ENCODE data around the gene BBLN.
"Not testable (repeated sequence)": the region's sequence is repeated elsewhere in the genome, so short reads cannot be mapped to it uniquely, and the experiment has no call there.

Gene BBLN
- 24.1 to 39.4 (median 32.4) reads per million in 3 experiments for total RNA-seq

- DNase-seq, result peak; percentile 86
Observed at GRCh38 chr9:128159784-128160602, at the start of gene BBLN. BBLN (plus strand) TSS chr9:128160265; CDS start chr9:128160408, 143 bp downstream.

GRCh38 chr9:128111726-128112125, 48.3 kb upstream of the BBLN start:
- not testable (repeated sequence) for DNase-seq

- no peak for DNase-seq
Observed at GRCh38 chr9:128113526-128114325, 46.3 kb upstream of the BBLN start.

- DNase-seq, result no peak
Observed at GRCh38 chr9:128114326-128115186, 45.5 kb upstream of the BBLN start.

GRCh38 chr9:128115187-128116103, 44.6 kb upstream of the BBLN start:
- DNase-seq, result no peak

- no peak for DNase-seq
Observed at GRCh38 chr9:128116104-128117083, 43.7 kb upstream of the BBLN start.

- peak; percentile 86 for DNase-seq
Observed at GRCh38 chr9:128117613-128118471, 42.2 kb upstream of the BBLN start.

GRCh38 chr9:128118472-128118857, 41.6 kb upstream of the BBLN start:
- no peak for DNase-seq

GRCh38 chr9:128118971-128119665, 40.9 kb upstream of the BBLN start:
- no peak for DNase-seq

- no peak for DNase-seq
Observed at GRCh38 chr9:128120061-128120740, 39.9 kb upstream of the BBLN start.

- DNase-seq, result no peak
Observed at GRCh38 chr9:128120741-128121465, 39.2 kb upstream of the BBLN start.

GRCh38 chr9:128121466-128121810, 38.6 kb upstream of the BBLN start:
- DNase-seq, result no peak

- DNase-seq, result no peak
Observed at GRCh38 chr9:128121924-128122808, 37.9 kb upstream of the BBLN start.

GRCh38 chr9:128122809-128123175, 37.3 kb upstream of the BBLN start:
- DNase-seq, result no peak

GRCh38 chr9:128123451-128124080, 36.5 kb upstream of the BBLN start:
- no peak for DNase-seq

- no peak for DNase-seq
Observed at GRCh38 chr9:128124451-128124850, 35.6 kb upstream of the BBLN start.
